Liver (tissue), 9 donors: ENCODE measurements around the gene FKBP3. TPM values are rescaled to one million over a fixed set of nuclear protein-coding genes. Genes with fewer than 3 reads are reported as not detected.

ENCODE experiments used
- DNase-seq: peaks from one replicate; pipeline ENCODE4 v3.0.0-alpha.2; 2017; ENCODE audit warnings: low spot score
- H3K27ac ChIP-seq, 2 donors: one replicate each; pipeline ENCODE4 v1.7.0; 2013; ENCODE audit warnings: inconsistent platforms in 2 of 2, low read length in 2 of 2, control low read depth in 1 of 2, low read depth in 1 of 2, mild to moderate bottlenecking in 1 of 2
- H3K27me3 ChIP-seq, 4 donors: one replicate each; pipeline versions ENCODE4 v1.6.1 to v1.7.0; 2013; ENCODE audit warnings: low read length in 3 of 4, inconsistent platforms in 1 of 4, mild to moderate bottlenecking in 1 of 4, moderate library complexity in 1 of 4; ENCODE audit not compliant: control insufficient read depth in 4 of 4, insufficient read depth in 4 of 4
- H3K36me3 ChIP-seq, 4 donors: one replicate each; pipeline versions ENCODE4 v1.6.1 to v1.7.0; 2013; ENCODE audit warnings: low read length in 3 of 4, mild to moderate bottlenecking in 3 of 4, low read depth in 1 of 4, moderate library complexity in 1 of 4; ENCODE audit not compliant: control insufficient read depth in 4 of 4, insufficient read depth in 3 of 4
- H3K4me1 ChIP-seq, 4 donors: one replicate each; pipeline versions ENCODE4 v1.6.1 to v1.7.0; 2013; ENCODE audit warnings: low read length in 3 of 4, mild to moderate bottlenecking in 3 of 4, moderate library complexity in 1 of 4; ENCODE audit not compliant: control insufficient read depth in 4 of 4, insufficient read depth in 4 of 4
- H3K4me3 ChIP-seq, 3 donors: one replicate each; pipeline versions ENCODE4 v1.6.1 to v1.7.0; 2013; ENCODE audit warnings: low read length in 3 of 3, control low read depth in 1 of 3, low read depth in 1 of 3, mild to moderate bottlenecking in 1 of 3
- H3K9ac ChIP-seq, 2 donors: one replicate each; pipeline ENCODE4 v1.7.0; 2013; ENCODE audit warnings: low read length in 2 of 2, mild to moderate bottlenecking in 2 of 2, moderate library complexity in 2 of 2, control low read depth in 1 of 2, low read depth in 1 of 2
- H3K9me3 ChIP-seq, 4 donors: one replicate each; pipeline versions ENCODE4 v1.6.1 to v1.7.0; 2013; ENCODE audit warnings: low read length in 3 of 4; ENCODE audit not compliant: control insufficient read depth in 4 of 4
- ATF3 ChIP-seq: IDR thresholded peaks from 2 replicates; pipeline ENCODE4 v1.6.1; 2016; ENCODE audit warnings: antibody characterized with exemption
- CTCF ChIP-seq: fragments of 150-350 bp; IDR thresholded peaks from 2 replicates; pipeline ENCODE4 v1.5.1; 2017; ENCODE audit warnings: improper control_type of control experiment, low read depth, low read length; ENCODE audit not compliant: missing input control
- EGR1 ChIP-seq, 2 donors: IDR thresholded peaks; 2 replicates each; pipeline ENCODE4 v1.6.1; 2016 to 2018; ENCODE audit warnings: antibody characterized with exemption in 2 of 2, low read depth in 2 of 2
- FOXA1 ChIP-seq: IDR thresholded peaks from 2 replicates; pipeline ENCODE4 v1.6.1; 2016; ENCODE audit warnings: antibody characterized with exemption
- FOXA2 ChIP-seq: IDR thresholded peaks from 2 replicates; pipeline ENCODE4 v1.6.1; 2016; ENCODE audit warnings: antibody characterized with exemption
- GABPA ChIP-seq, 2 donors: IDR thresholded peaks in 1 of 2; conservative IDR thresholded peaks in 1 of 2; 2 replicates each; pipeline ENCODE4 v1.6.1; 2016; ENCODE audit warnings: antibody characterized with exemption in 2 of 2, mild to moderate bottlenecking in 1 of 2, moderate library complexity in 1 of 2
- HNF4A ChIP-seq, 2 donors: conservative IDR thresholded peaks; 2 replicates each; pipeline ENCODE4 v1.6.1; 2016; ENCODE audit warnings: antibody characterized with exemption in 2 of 2, mild to moderate bottlenecking in 2 of 2
- HNF4G ChIP-seq: IDR thresholded peaks from 2 replicates; pipeline ENCODE4 v1.6.1; 2016; ENCODE audit warnings: antibody characterized with exemption
- JUND ChIP-seq, 2 donors: IDR thresholded peaks; 2 replicates each; pipeline ENCODE4 v1.6.1; 2016; ENCODE audit warnings: antibody characterized with exemption in 2 of 2
- NR2F2 ChIP-seq: IDR thresholded peaks from 2 replicates; pipeline ENCODE4 v1.6.1; 2016; ENCODE audit warnings: antibody characterized with exemption
- RAD21 ChIP-seq, 2 donors: IDR thresholded peaks; 2 replicates each; pipeline ENCODE4 v1.6.1; 2016; ENCODE audit warnings: antibody characterized with exemption in 2 of 2, mild to moderate bottlenecking in 2 of 2
- RXRA ChIP-seq, 2 donors: IDR thresholded peaks; 2 replicates each; pipeline ENCODE4 v1.6.1; 2017 to 2018; ENCODE audit warnings: antibody characterized with exemption in 2 of 2, mild to moderate bottlenecking in 1 of 2
- SP1 ChIP-seq: IDR thresholded peaks from 2 replicates; pipeline ENCODE4 v1.6.1; 2018; ENCODE audit warnings: antibody characterized with exemption, mild to moderate bottlenecking
- YY1 ChIP-seq: IDR thresholded peaks from 2 replicates; pipeline ENCODE4 v1.6.1; 2016; ENCODE audit warnings: antibody characterized with exemption, mild to moderate bottlenecking
- WGBS: extraction: QIAGEN DNeasy Blood & Tissue Kit; methylation state at CpG from one replicate; pipeline ENCODE4 v1.1.7; 2013; 5-methylcytosine and 5-hydroxymethylcytosine counted together
- polyA plus RNA-seq, 2 donors: library from polyadenylated mRNA; stranded (reverse) in 1 of 2; unstranded in 1 of 2; fragments of 200-250 nt in 1 of 2; fragments of >200 nt in 1 of 2; fragmentation: Nextera tagmentation in 1 of 2; extraction: Ambion mirVana in 1 of 2; gene quantifications; one replicate each; pipeline versions ENCODE4 v1.2.1 to v1.2.3, GENCODE V29; 2013 to 2015
- total RNA-seq, 2 donors: library from RNA; depleted of rRNA; stranded (reverse); fragments of >200 nt; gene quantifications; one replicate each; pipeline ENCODE4 v1.2.3, GENCODE V29; 2014
- TF ChIP-seq, protein P1 (sequence below): IDR thresholded peaks from 2 replicates; pipeline ENCODE4 v1.6.1; 2016; ENCODE audit warnings: antibody characterized with exemption, mild to moderate bottlenecking
- TF ChIP-seq, protein P2 (sequence below): IDR thresholded peaks from 2 replicates; pipeline ENCODE4 v1.6.1; 2016; ENCODE audit warnings: antibody characterized with exemption
- TF ChIP-seq, protein P3 (sequence below): IDR thresholded peaks from 2 replicates; pipeline ENCODE4 v1.6.1; 2016; ENCODE audit warnings: antibody characterized with exemption
- donor health status: healthy.
- donor health status: healthy.
- donor health status: healthy.
- donor health status: healthy.
- donor health status: healthy.

Gene FKBP3
- total and polyA plus RNA-seq, 4 donors: 11.9 to 66.4 (median 25.7) TPM

DNA sequence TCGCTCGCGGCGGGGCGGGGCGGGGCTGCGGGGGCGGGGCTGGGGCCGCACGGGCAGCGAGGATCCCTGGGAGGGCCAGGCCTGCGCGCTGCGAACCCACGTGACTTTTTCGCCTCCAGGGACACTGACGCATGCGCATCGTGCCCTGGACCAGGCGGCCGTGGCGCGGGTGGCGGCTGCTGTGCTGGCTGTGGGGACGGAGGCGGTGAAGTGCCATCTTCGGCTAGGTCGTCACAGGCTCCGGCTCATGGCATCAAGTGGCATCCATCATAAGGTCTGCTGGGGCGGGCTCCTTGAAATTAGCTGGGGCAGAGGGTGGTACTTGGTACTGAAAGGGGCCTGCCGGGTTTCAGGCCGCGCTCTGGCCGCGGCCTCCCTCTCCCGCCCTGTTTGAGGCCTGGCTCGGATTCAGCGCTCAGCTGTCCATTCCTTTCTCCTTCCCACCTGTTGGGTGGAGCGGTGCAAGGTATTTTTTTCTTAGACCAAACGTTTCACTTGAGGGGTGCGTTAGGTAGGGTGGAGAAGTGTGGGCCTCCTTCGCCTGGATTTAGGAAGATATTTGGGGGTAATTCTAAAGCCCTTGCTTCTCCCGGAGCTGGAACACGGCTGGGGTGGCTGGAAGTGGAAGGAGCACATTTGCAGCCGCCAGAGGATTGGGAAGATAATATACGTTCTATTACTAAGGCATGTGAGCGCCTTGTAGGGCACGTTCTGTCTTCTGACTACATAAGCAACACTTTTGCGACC is 50.1 kb downstream of the FKBP3 start, which contains the start of gene PRPF39:
TSS of gene PRPF39 (plus strand) at position 141 of the 747 bp plus-strand sequence. CDS start 11,124 bp downstream, outside the sequence.
- H3K9ac ChIP-seq: peak within 1 kb of the TSS; percentile 85 to 86
- DNase-seq: peak; percentile 95
- TF ChIP-seq, protein P1, sequence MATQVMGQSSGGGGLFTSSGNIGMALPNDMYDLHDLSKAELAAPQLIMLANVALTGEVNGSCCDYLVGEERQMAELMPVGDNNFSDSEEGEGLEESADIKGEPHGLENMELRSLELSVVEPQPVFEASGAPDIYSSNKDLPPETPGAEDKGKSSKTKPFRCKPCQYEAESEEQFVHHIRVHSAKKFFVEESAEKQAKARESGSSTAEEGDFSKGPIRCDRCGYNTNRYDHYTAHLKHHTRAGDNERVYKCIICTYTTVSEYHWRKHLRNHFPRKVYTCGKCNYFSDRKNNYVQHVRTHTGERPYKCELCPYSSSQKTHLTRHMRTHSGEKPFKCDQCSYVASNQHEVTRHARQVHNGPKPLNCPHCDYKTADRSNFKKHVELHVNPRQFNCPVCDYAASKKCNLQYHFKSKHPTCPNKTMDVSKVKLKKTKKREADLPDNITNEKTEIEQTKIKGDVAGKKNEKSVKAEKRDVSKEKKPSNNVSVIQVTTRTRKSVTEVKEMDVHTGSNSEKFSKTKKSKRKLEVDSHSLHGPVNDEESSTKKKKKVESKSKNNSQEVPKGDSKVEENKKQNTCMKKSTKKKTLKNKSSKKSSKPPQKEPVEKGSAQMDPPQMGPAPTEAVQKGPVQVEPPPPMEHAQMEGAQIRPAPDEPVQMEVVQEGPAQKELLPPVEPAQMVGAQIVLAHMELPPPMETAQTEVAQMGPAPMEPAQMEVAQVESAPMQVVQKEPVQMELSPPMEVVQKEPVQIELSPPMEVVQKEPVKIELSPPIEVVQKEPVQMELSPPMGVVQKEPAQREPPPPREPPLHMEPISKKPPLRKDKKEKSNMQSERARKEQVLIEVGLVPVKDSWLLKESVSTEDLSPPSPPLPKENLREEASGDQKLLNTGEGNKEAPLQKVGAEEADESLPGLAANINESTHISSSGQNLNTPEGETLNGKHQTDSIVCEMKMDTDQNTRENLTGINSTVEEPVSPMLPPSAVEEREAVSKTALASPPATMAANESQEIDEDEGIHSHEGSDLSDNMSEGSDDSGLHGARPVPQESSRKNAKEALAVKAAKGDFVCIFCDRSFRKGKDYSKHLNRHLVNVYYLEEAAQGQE: peak; percentile 64
- TF ChIP-seq CTCF (peak; percentile 5), SP1 (no peak), YY1 (peak; percentile 75), JUND (IDR thresholded peaks at IDR 0.05) (no peak), HNF4A (conservative IDR thresholded peaks at IDR 0.05) (no peak), FOXA1 (no peak), NR2F2 (no peak), RAD21 (IDR thresholded peaks at IDR 0.05) (peak; percentile 17 to 22), ATF3 (no peak), RXRA (IDR thresholded peaks at IDR 0.05) (no peak), EGR1 (IDR thresholded peaks at IDR 0.05; ENCODE audit: low read depth in 2 of 2) (peak in 1 of 2 donors; percentile 25), FOXA2 (no peak), HNF4G (no peak), GABPA (IDR thresholded peaks at IDR 0.05 in 1 of 2, conservative IDR thresholded peaks at IDR 0.05 in 1 of 2) (no peak)
- TF ChIP-seq, protein P2, sequence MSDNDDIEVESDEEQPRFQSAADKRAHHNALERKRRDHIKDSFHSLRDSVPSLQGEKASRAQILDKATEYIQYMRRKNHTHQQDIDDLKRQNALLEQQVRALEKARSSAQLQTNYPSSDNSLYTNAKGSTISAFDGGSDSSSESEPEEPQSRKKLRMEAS: no peak
- TF ChIP-seq, protein P3, sequence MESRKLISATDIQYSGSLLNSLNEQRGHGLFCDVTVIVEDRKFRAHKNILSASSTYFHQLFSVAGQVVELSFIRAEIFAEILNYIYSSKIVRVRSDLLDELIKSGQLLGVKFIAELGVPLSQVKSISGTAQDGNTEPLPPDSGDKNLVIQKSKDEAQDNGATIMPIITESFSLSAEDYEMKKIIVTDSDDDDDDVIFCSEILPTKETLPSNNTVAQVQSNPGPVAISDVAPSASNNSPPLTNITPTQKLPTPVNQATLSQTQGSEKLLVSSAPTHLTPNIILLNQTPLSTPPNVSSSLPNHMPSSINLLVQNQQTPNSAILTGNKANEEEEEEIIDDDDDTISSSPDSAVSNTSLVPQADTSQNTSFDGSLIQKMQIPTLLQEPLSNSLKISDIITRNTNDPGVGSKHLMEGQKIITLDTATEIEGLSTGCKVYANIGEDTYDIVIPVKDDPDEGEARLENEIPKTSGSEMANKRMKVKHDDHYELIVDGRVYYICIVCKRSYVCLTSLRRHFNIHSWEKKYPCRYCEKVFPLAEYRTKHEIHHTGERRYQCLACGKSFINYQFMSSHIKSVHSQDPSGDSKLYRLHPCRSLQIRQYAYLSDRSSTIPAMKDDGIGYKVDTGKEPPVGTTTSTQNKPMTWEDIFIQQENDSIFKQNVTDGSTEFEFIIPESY: no peak
- no peaks in the 10 kb centered on the region for H3K27me3 ChIP-seq
- H3K9me3 ChIP-seq: no peaks in the 10 kb centered on the region
- H3K4me3 ChIP-seq: peak within 1 kb of the TSS; percentile 62 to 86 (median 68)
- WGBS: under 1% methylated on average over 49 of the region's 49 CpGs
- H3K27ac ChIP-seq: peak within 1 kb of the TSS; percentile 80
- H3K36me3 ChIP-seq: no peaks in the 10 kb centered on the region
- H3K4me1 ChIP-seq: peaks cover 0 to 35% (median 13%) of the 10 kb centered on the region in 4 donors
